K562 (cell line): Measurements from ENCODE around the gene ADGRD1. TPM values are rescaled to one million over a fixed set of nuclear protein-coding genes. Genes with fewer than 3 reads are reported as not detected.
A peak's percentile ranks its signal among the peaks of the same experiment; 100 is the strongest.

Experiments used
- ATAC-seq: fragments of 200-7000 bp; cut with Tn5 transposase; 3 replicates; pipeline ENCODE4 v1.9.1; 2020; ENCODE audit warnings: moderate library complexity
- BruUV-seq: library from RNA; stranded (reverse); fragments of 400-500 nt; replicated peaks from 2 replicates; lab custom pipeline; 2021; lab: Mats Ljungman, UMichigan
- CTCF ChIA-PET: fragments of 300-600 bp; formaldehyde crosslinking; extraction: SDS; loops from one replicate; lab custom pipeline; 2021; ENCODE audit warnings: low intra/inter-chr PET ratio; lab: Yijun Ruan, JAX
- POLR2A ChIA-PET: fragments of 300-600, 350-650 bp; sonication (Branson Sonifier 250); formaldehyde crosslinking; extraction: SDS; loops from one replicate; lab custom pipeline; 2021; ENCODE audit warnings: antibody characterized with exemption, inconsistent platforms; lab: Yijun Ruan, JAX
- DNase-seq, 4 experiments: peaks; one replicate each; pipeline versions ENCODE4 v3.0.0 to v3.0.0-alpha.2; 2011 to 2018; ENCODE audit warnings: low spot score in 3 of 4, mixed read lengths in 3 of 4; ENCODE audit errors: extremely low read depth in 1 of 4
- FAIRE-seq: peaks from 2 replicates; lab custom pipeline; 2011; peaks lifted over from hg19 to GRCh38; lab: Jason Lieb, UNC
- H2AFZ ChIP-seq: 2 replicates; pipeline ENCODE4 v1.6.0; 2011; ENCODE audit warnings: low read depth, low read length, control low read depth, inconsistent platforms
- H3K27ac ChIP-seq: fragments of 200-600 bp; 3 replicates; pipeline ENCODE4 v1.8.0; 2011; ENCODE audit warnings: low read depth, mild to moderate bottlenecking, control low read depth, inconsistent platforms, low read length, moderate library complexity, mixed read lengths; ENCODE audit errors: extremely low read depth
- H3K27me3 ChIP-seq, 2 experiments: fragments of 300-600 bp in 1 of 2; 2 replicates in 1 of 2; 3 replicates in 1 of 2; pipeline versions ENCODE4 v1.6.0 to v1.8.0; 2011; ENCODE audit warnings: inconsistent platforms in 2 of 2, low read length in 2 of 2, mild to moderate bottlenecking in 1 of 2, mixed read lengths in 1 of 2, moderate library complexity in 1 of 2; ENCODE audit not compliant: control insufficient read depth in 2 of 2, insufficient read depth in 2 of 2
- H3K36me3 ChIP-seq: fragments of 300-600 bp; 3 replicates; pipeline ENCODE4 v1.8.0; 2011; ENCODE audit warnings: mild to moderate bottlenecking, low read length, inconsistent platforms; ENCODE audit not compliant: control insufficient read depth, insufficient read depth
- H3K4me1 ChIP-seq, 2 experiments: fragments of 200-600 bp in 1 of 2; replicated peaks in 1 of 2; 2 replicates in 1 of 2; 3 replicates in 1 of 2; pipeline versions ENCODE4 v1.5.1 to v1.8.0; 2011; ENCODE audit warnings: inconsistent platforms in 2 of 2, low read length in 2 of 2, mild to moderate bottlenecking in 1 of 2, mixed read lengths in 1 of 2, moderate library complexity in 1 of 2; ENCODE audit not compliant: control insufficient read depth in 2 of 2, insufficient read depth in 2 of 2
- H3K4me2 ChIP-seq: 2 replicates; pipeline ENCODE4 v1.6.1; 2011; ENCODE audit warnings: low read length, control low read depth, inconsistent platforms, mixed read lengths; ENCODE audit not compliant: insufficient read depth
- H3K4me3 ChIP-seq: fragments of 200-600 bp; sonication (generic), shearing (Covaris generic); 2 replicates; pipeline ENCODE4 v1.5.1; 2016; ENCODE audit warnings: control low read depth, inconsistent platforms
- H3K79me2 ChIP-seq: fragments of 200-600 bp; 3 replicates; pipeline ENCODE4 v1.8.0; 2011; ENCODE audit warnings: low read length, inconsistent platforms; ENCODE audit not compliant: control insufficient read depth, insufficient read depth
- H3K9ac ChIP-seq, 2 experiments: 2 replicates each; pipeline versions ENCODE4 v1.6.0 to v1.6.1; 2011; ENCODE audit warnings: low read depth in 2 of 2, low read length in 2 of 2, control low read depth in 1 of 2, inconsistent platforms in 1 of 2, mild to moderate bottlenecking in 1 of 2, mixed read lengths in 1 of 2; ENCODE audit not compliant: insufficient read depth in 1 of 2
- H3K9me1 ChIP-seq: one replicate; pipeline ENCODE4 v1.6.0; 2011; ENCODE audit warnings: inconsistent platforms, mild to moderate bottlenecking, low read length, moderate library complexity; ENCODE audit not compliant: control insufficient read depth, insufficient read depth
- H3K9me3 ChIP-seq: replicated peaks from 2 replicates; pipeline ENCODE4 v1.5.1; 2011; ENCODE audit warnings: low read depth, low read length, inconsistent platforms; ENCODE audit not compliant: control insufficient read depth, insufficient read depth
- H4K20me1 ChIP-seq: replicated peaks from 2 replicates; pipeline ENCODE4 v1.6.1; 2011; ENCODE audit warnings: low read length, inconsistent platforms, mixed read lengths; ENCODE audit not compliant: control insufficient read depth, insufficient read depth
- HNRNPUL1 ChIP-seq: fragments of 200-400 bp; formaldehyde crosslinking; IDR thresholded peaks from 2 replicates; pipeline ENCODE4 v1.6.1; 2017; ENCODE audit warnings: low read length
- STAT5B ChIP-seq: fragments of 250-450 bp; sonication (Bioruptor Pico); IDR thresholded peaks from 2 replicates; pipeline ENCODE4 v1.8.0; 2021; ENCODE audit warnings: mild to moderate bottlenecking, inconsistent platforms
- VEZF1 ChIP-seq: fragments of 200-800 bp; sonication (Bioruptor generic); IDR thresholded peaks from 2 replicates; pipeline ENCODE4 v1.6.1; 2017; ENCODE audit warnings: missing genetic modification characterization, missing compliant biosample characterization
- ZNF316 ChIP-seq: fragments of 450-650 bp; IDR thresholded peaks from 2 replicates; pipeline ENCODE4 v1.6.1; 2016
- ZNF431 ChIP-seq: sonication (generic); formaldehyde crosslinking; IDR thresholded peaks from 2 replicates; pipeline ENCODE4 v1.8.0; 2022; ENCODE audit warnings: mild to moderate bottlenecking, missing genetic modification reagents
- WGBS: fragments of 100-300 bp; shearing (Covaris generic); methylation state at CpG from one replicate; pipeline ENCODE4 v1.1.6; 2016; ENCODE audit warnings: low coverage, mixed read lengths; ENCODE audit not compliant: insufficient coverage; ENCODE audit errors: missing lambda C conversion rate; 5-methylcytosine and 5-hydroxymethylcytosine counted together
- in situ Hi-C: fragments of 300-500 bp; cut with MboI; formaldehyde crosslinking; loops from 4 replicates; pipeline ENCODE4 v1.15.0; 2018; ENCODE audit warnings: inconsistent platforms, mixed read lengths
- intact Hi-C: fragments of 100-400 bp; cut with micrococcal nuclease; formaldehyde crosslinking; loops from 2 replicates; pipeline ENCODE4 v1.14.2; 2022
- polyA plus RNA-seq, 8 experiments: library from polyadenylated mRNA; depleted of rRNA in 4 of 8; stranded (reverse) in 5 of 8; unstranded in 3 of 8; fragments of >200 nt; fragmentation: Nextera tagmentation in 2 of 8; fragmentation: Illumina TruSeq in 1 of 8; extraction: Ambion mirVana in 2 of 8; extraction: Trizol in 1 of 8; gene quantifications; 2 replicates each; pipeline versions ENCODE4 v1.2.1 to v1.2.3, GENCODE V29; 2011 to 2014; ENCODE audit warnings: inconsistent platforms in 1 of 8, missing spikeins in 1 of 8
- total RNA-seq, 7 experiments: library from RNA; depleted of rRNA in 6 of 7; stranded (reverse); fragments of >200 nt in 6 of 7; fragmentation: Illumina TruSeq in 2 of 7; extraction: Trizol in 2 of 7; gene quantifications; 2 replicates each; pipeline versions ENCODE4 v1.2.1 to v1.2.3, GENCODE V29; 2011 to 2021; ENCODE audit warnings: low replicate concordance in 1 of 7

ADGRD1 gene
- total and polyA plus RNA-seq, 9 of the 15 experiments (the other 6 are each of a cell fraction or from before 2014, with no cell fraction given) = 1.7 to 11.7 (median 3.3) TPM

GRCh38 chr12:131146173-131146675 is 192.5 kb downstream of the ADGRD1 start:
- H3K4me2 ChIP-seq = no peak overlapping the region
- H4K20me1 ChIP-seq = no peaks in the 10 kb centered on the region
- TF ChIP-seq HNRNPUL1 = no peak
- TF ChIP-seq VEZF1 (CRISPR knock-in tag) = no peak
- no peak for TF ChIP-seq STAT5B (CRISPR knock-in tag)
- TF ChIP-seq, all 486 proteins: peak for 0
- BruUV-seq = no TSS peak
- no peak overlapping the region for H3K4me3 ChIP-seq
- no peak overlapping the region for H3K9ac ChIP-seq
- intact Hi-C loops = no loop called here
- ChIA-PET CTCF (no interaction called here), POLR2A (interaction anchor here (1.0 kb wide), 1 partner anchor 15 kb away, joined by 5 read pairs; no protein-coding TSS in a partner anchor)
- ATAC-seq = no peak
- no peak overlapping the region for H3K27ac ChIP-seq
- DNase-seq = no peak
- no peaks in the 10 kb centered on the region for H3K79me2 ChIP-seq
- H3K9me1 ChIP-seq = no peaks in the 10 kb centered on the region
- H3K4me1 ChIP-seq = peaks cover 0 to 4% of the 10 kb centered on the region in 2 experiments; a peak in 1 of 5 replicates
- peaks cover 0 to 5% of the 10 kb centered on the region in 2 experiments; a peak in 2 of 5 replicates for H3K27me3 ChIP-seq
- no peaks in the 10 kb centered on the region for H3K9me3 ChIP-seq
- 15% methylated on average over 5 of the region's 5 CpGs for WGBS
- H3K36me3 ChIP-seq = no peaks in the 10 kb centered on the region
- in situ Hi-C loops = no loop called here
- no peak for FAIRE-seq
- no peak overlapping the region for H2AFZ ChIP-seq

DNA sequence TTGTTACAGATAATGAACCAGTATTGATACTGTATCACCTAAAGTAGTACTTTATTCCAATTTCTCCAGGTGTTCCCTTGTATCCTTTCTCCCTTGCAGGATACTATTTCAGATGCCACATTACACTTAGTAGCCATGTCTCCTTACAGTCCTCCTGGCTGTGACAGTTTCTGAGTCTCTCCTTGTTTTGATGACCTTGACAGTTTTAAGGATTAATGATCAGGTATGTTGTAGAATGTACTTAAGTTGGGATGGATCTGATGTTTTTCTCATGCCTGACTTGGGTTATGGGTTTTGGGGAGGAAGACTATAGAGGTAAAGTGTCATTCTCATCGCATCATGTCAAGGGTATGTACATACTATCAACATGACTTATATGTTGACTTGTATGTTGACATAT is 193.6 kb downstream of the ADGRD1 start:
- Histone ChIP-seq H3K9me3 (no peaks in the 10 kb centered on the region), H3K9me1 (peaks cover 2% of the 10 kb centered on the region), H3K36me3 (no peaks in the 10 kb centered on the region), H3K4me2 (no peak overlapping the region), H3K79me2 (no peaks in the 10 kb centered on the region), H3K4me1 (peaks cover 0 to 4% of the 10 kb centered on the region in 2 experiments; a peak in 1 of 5 replicates), H3K4me3 (no peak overlapping the region), H3K27me3 (peaks cover 0 to 10% of the 10 kb centered on the region in 2 experiments; a peak in 2 of 5 replicates), H3K9ac (no peak overlapping the region), H2AFZ (no peak overlapping the region), H3K27ac (no peak overlapping the region), H4K20me1 (no peaks in the 10 kb centered on the region)
- TF ChIP-seq ZNF431 (CRISPR knock-in tag) (no peak), ZNF316 (peak; percentile 35; the same call in 1 of the 2 replicates)
- no peak for DNase-seq
- intact Hi-C loops = no loop called here
- BruUV-seq = no TSS peak
- in situ Hi-C loops = no loop called here
- ChIA-PET POLR2A (interaction anchor here (1.0 kb wide), 1 partner anchor 16 kb away, joined by 5 read pairs; no protein-coding TSS in a partner anchor), CTCF (no interaction called here)
- 0% methylated on average over 1 of the region's 1 CpG for WGBS
- ATAC-seq = no peak
- FAIRE-seq = no peak
